T-helper 2 cell treated with Interferon-gamma antibody and Interleukin-4, amounts not matched to agents 100 ng/mL and 5 ng/mL, for 36 hours (primary cell): Measurements from ENCODE around the gene ARF6. TPM values are rescaled to one million over a fixed set of nuclear protein-coding genes. Genes with fewer than 3 reads are reported as not detected.
"Not testable (repeated sequence)": the region's sequence is repeated elsewhere in the genome, so short reads cannot be mapped to it uniquely, and the experiment has no call there.

ENCODE experiments used
- intact Hi-C: fragments of 100-400 bp; cut with micrococcal nuclease; formaldehyde crosslinking; loops from one replicate; pipeline ENCODE4 v1.15.1; 2023
- total RNA-seq: library from RNA; stranded (reverse); gene quantifications from 2 replicates; pipeline ENCODE4 v1.2.3, GENCODE V29; 2022

Gene ARF6
- 144 and 145 TPM in 2 replicates for total RNA-seq

- intact Hi-C loops, result loop anchor here (1.0 to 2.0 kb wide), 10 partner anchors 13 to 338 kb away; partner anchors contain the start of genes SOS2 and VCPKMT
These were observed at the start of gene ARF6 for GRCh38 chr14:49892636-49893308. Gene ARF6 (plus strand): TSS chr14:49893082. CDS start chr14:49893737, 655 bp downstream.

DNA sequence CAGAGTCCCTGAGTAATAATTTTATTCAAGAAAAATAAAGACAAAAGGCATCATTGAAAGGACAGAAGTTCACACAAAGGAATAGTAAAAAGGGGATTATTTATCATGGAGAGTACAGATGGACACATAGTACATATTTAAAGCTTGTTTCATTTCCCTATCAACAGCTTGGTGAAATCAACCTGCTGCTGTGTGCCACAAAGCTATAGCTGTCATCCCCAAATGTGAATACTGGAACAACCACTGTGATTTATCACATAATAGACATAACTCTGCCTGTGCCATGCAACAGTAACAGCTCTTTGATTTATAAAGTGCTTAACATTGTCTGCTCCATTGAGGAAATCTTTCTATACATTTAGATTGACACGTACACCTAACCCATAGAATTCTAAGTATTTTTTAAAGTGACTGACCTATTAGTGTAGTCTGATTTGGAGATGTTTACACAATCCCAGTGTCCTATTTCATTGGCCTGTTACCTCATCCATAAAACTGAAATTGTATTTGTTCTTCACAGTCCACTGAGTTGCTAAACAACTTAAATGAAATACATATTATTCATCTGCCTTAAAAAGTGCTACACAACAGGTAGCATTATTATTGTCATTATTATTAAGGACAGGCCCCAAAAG is 43.6 kb upstream of the ARF6 start:
- intact Hi-C loops, result no loop called here

- intact Hi-C loops, result loop anchor here (1.0 to 2.0 kb wide), 2 partner anchors 85 to 379 kb away; partner anchors contain the start of gene SOS2
These were observed 41.1 kb upstream of the ARF6 start for GRCh38 chr14:49851813-49852212.

- intact Hi-C loops, result loop anchor here (1.0 to 2.0 kb wide), 6 partner anchors 10 to 378 kb away; partner anchors contain the start of genes SOS2 and VCPKMT
These were observed 40.4 kb upstream of the ARF6 start, which contains the start of gene NEMF for GRCh38 chr14:49852301-49853157. Gene NEMF (minus strand): TSS chr14:49852788. CDS start chr14:49852753, 35 bp downstream.

- intact Hi-C loops, result loop anchor here (1.0 to 2.0 kb wide), 5 partner anchors 9 to 378 kb away; partner anchors contain the start of genes SOS2 and VCPKMT
These were observed 39.8 kb upstream of the ARF6 start for GRCh38 chr14:49853158-49853477.

- intact Hi-C loops, result loop anchor here (1.0 to 2.0 kb wide), 5 partner anchors 9 to 377 kb away; partner anchors contain the start of genes SOS2 and VCPKMT
These were observed 39.1 kb upstream of the ARF6 start for GRCh38 chr14:49853572-49854375.

- intact Hi-C loops, result no loop called here
These were observed 35.4 kb upstream of the ARF6 start for GRCh38 chr14:49857427-49858003.

DNA sequence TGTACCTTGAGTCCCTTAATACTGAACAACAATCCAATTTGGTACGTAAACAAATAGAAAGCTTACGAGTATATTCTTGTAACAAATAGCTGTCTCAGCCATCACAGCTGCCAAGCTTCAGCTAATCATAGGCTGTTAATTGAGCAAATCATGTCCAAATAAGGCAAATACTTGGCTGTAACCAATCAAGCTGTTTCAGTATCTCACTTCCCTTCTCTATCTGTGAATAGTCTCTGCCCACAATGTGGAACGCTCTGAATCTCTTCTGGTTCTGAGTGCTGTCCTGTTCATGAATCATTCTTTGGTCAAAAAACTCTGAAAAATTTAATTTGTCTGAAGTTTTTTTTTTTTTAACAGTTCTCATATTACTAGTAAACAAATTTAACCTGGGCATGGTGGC is 34.5 kb upstream of the ARF6 start:
- intact Hi-C loops, result no loop called here

DNA sequence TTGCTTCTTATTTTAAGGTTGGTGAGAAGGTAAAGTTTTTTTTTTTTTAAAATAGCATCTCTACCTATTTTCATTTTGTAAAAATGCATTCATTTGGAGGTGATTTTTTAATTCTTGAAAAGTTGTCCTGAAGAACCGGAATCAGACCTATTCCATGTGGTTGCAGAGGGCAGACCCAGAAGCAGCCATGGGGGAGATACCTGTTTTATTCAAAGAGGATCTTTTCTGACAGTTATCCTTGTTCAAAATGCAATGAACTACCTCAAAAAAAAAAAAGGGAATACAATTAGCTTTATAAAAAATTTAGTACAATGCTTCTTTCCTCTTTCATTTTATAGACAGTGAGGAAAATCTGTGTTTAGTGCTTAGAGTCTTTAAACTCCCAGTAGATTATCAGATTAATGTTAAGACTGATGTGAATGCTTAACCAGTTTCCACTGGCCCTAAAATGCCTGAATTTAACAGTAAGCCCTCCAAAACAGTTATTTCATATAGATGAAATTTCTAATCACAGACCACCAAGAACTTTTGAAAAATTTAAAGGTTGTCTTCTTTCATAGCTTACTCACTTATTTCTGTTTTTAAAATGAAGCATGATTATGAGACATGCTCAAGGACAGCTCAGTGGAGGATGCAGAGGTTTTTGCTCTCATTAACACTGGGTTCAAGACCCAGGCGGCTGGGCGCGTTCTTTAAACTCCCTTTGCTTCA is 31.7 kb upstream of the ARF6 start:
- intact Hi-C loops, result loop anchor here (10.0 kb wide), 2 partner anchors 114 to 974 kb away; partner anchors contain the start of gene NIN

DNA sequence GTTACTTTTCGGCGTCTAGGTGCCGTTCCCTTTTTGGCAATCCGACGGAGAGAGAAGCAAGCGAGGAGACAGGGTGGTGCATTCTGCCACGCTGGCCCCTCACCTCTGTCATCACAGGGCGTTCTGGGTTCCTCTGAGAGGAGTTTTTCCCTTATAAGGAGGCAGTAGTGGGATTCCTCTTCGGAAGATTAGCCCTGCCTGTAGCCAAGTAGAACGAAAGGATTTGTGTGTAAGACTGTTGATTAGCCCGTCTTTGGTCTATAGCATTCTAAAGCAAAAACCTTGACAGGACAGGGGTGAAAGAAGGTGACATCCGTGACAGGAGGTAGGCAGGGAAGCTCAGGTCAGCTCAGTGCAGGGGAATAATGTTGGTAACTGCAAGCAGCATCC is 31.2 kb upstream of the ARF6 start:
- intact Hi-C loops, result loop anchor here (1.0 to 10.0 kb wide), 13 partner anchors 8 to 973 kb away; partner anchors contain the start of genes ARF6, DMAC2L, L2HGDH and MAP4K5

DNA sequence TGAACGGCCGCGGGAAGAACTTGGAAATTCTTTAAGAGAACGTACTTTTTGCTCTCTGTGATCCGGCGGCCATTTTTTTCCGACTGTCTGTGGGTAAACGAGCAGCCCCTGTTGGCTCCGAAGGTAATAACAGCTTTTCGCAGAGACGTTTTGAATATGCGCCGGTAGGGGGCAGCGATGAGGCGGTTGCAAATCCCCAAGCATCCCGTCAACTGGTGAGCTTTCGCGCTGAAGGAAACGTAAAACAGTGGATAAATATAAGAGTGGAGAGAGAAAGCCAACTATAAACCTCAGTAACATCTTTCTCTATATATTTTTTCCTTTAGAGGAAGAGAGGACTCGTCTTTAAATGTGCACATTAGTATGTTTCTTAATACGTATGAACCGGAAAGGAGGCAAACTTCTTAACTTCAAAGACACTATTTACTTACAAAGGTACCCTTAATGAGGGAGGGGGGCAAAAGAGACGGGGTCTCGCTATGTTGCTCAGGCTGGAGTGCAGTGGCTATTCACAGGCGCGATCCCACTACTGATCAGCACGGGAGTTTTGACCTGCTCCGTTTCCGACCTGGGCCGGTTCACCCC is 30.7 kb upstream of the ARF6 start:
- intact Hi-C loops, result loop anchor here (1.0 to 10.0 kb wide), 13 partner anchors 9 to 973 kb away; partner anchors contain the start of genes ARF6, DMAC2L, L2HGDH and MAP4K5

DNA sequence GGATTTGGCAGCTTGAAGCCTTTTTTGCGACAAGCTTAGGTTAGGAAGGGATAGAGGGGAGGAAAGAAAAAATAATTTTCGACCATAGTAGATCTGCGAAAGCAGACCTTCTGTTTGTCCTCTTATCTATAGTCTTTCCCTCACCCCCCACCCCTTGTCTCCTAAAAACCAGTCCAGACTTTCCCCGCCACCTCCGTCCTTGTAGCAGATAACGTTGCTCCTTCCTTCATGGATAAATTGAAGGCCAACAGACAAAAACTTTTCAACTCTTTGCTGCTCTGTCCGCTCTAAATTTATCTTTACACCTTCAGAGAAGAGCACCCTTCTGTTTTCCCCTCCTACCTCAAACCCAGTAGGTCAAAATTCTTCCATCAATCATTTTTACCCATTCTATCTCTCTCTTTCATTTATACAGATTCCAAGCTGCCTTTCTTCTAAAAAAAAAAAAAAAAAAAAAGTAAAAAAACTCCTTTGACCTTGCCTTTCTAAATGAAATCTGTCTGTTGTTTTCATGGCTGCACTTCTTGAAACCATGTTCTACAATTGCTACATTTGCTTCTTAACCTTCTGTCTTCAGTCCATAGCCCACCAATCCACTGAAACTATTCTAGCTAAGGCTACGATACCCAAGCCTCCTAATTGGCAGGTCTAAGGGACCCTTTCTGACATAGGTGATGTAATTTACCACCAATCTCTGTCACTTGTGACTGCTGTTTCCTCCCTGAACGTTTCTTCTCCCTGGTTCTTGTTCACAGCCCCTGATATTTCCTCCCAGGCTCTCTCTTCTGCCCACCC is 29.2 kb upstream of the ARF6 start:
- intact Hi-C loops, result loop anchor here (1.0 to 10.0 kb wide), 9 partner anchors 29 to 971 kb away; partner anchors contain the start of genes ARF6, DMAC2L, L2HGDH and NIN

GRCh38 chr14:49865431-49865859 is 27.4 kb upstream of the ARF6 start:
- intact Hi-C loops, result loop anchor here (1.0 to 10.0 kb wide), 3 partner anchors 109 to 969 kb away; partner anchors contain the start of gene NIN

DNA sequence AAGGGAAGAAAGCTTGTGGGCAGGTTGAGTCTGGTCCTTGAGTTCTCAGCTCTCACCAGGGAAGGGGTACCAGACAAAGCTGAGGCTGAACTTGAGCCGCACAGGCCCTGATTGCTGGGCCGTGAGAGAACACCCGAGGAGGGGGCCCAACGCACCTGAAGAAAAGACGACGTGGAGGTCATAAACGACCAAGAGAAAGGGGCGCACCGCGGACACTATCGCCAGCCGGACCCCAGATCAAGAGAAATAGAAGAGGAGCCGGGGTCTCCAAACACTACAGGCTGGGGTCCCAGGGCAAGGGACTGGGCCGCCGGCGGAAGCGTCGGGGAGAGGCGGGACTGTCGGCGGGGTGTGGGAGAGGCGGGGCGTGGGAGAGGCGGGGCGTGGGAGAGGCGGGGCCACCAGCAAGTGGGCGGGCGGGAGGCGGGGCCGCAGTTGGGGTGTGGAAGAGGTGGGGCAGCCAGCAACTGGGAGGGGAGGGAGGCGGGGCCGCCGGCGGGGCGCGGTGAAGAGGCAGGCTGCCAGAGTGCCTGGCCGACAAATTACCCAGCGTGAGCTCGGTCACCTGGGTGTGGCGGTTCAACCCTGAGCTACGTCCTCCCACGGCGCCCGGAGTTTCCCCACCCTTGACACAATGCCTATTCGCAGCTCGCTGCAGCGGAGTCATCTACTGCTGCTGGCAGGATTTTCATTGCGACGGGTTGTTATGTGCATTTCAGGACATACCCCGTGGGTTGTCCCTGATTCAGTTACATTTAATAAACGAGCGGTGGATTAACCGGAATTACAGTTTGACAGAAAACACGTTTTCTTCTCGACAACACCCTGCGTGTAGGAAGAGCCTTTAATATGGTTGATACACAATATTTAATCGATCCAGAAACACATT is 24.8 kb upstream of the ARF6 start:
- intact Hi-C loops, result loop anchor here (1.0 to 10.0 kb wide), 6 partner anchors 24 to 967 kb away; partner anchors contain the start of gene NIN

- intact Hi-C loops, result loop anchor here (1.0 to 10.0 kb wide), 6 partner anchors 24 to 966 kb away; partner anchors contain the start of gene NIN
These were observed 24.2 kb upstream of the ARF6 start for GRCh38 chr14:49868720-49869114.

DNA sequence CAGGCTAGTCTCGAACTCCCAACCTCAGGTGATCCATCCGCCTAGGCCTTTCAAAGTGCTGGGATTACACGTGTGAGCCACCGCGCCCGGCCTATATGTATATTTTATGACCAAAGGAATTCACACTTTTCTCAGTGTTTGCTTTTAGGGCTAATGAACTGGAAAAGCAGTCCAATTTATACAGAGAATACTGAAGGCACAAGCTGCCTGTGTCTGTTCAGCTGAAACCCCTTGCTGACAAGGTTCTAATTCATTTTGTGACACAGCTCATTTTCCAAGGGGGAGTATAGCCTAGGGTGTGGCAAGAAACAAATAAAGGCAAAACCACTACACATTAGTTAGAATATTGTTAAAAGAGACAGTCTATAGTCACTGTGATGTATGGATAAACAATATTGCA is 22.0 kb upstream of the ARF6 start:
- intact Hi-C loops, result no loop called here

DNA sequence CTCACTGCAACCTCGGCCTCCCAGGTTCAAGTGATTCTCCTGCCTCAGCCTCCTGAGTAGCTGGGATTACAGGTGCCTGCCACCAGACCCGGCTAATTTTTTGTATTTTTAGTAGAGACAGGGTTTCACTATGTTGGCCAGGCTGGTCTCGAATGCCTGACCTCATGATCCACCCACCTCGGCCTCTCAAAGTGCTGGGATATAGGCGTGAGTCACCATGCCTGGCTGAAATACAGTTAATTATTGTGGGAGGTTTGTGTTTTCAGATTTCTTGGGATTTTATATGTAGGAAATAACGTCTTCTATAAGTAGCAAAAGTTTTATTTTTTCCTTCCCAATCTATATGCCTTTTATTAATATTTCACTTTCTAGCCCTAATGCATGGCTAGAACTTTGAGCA is 19.3 kb upstream of the ARF6 start:
- intact Hi-C loops, result not testable (repeated sequence)
